ENCODE results near the gene EEF1G. TPM values are rescaled to one million over a fixed set of nuclear protein-coding genes. Genes with fewer than 3 reads are reported as not detected.

Gene EEF1G
- total and polyA plus RNA-seq, 2 of the 13 experiments (the other 11 are each of a cell fraction or from before 2014, with no cell fraction given) = 1,787 to 2,144 TPM

GRCh38 chr11:62612366-62613290 lies 38.9 kb upstream of the EEF1G start, which contains the start of the genes EML3 and ROM1 (continued):
- TF ChIP-seq ZNF574 (CRISPR knock-in tag; IDR thresholded peaks at IDR 0.05) = peak; percentile 67; the same call in 1 of the 2 replicates
- 0 out of 2 replicates have a peak, but pooled peaks have one; percentile 9 for TF ChIP-seq MEIS2 (CRISPR knock-in tag; IDR thresholded peaks at IDR 0.05)
- peak; percentile 91 for TF ChIP-seq ZNF777 (CRISPR knock-in tag; IDR thresholded peaks at IDR 0.05)
- peak; percentile 46; the same call in 1 of the 2 replicates for TF ChIP-seq HIVEP1 (CRISPR knock-in tag; IDR thresholded peaks at IDR 0.05)
- peak; percentile 44; the same call in 1 of the 2 replicates for TF ChIP-seq ZNF547 (CRISPR knock-in tag; IDR thresholded peaks at IDR 0.05)
- TF ChIP-seq, protein P1, sequence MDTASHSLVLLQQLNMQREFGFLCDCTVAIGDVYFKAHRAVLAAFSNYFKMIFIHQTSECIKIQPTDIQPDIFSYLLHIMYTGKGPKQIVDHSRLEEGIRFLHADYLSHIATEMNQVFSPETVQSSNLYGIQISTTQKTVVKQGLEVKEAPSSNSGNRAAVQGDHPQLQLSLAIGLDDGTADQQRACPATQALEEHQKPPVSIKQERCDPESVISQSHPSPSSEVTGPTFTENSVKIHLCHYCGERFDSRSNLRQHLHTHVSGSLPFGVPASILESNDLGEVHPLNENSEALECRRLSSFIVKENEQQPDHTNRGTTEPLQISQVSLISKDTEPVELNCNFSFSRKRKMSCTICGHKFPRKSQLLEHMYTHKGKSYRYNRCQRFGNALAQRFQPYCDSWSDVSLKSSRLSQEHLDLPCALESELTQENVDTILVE (CRISPR knock-in tag; IDR thresholded peaks at IDR 0.05) = peak; percentile 66; the same call in 1 of the 2 replicates
- TF ChIP-seq HMGXB4 (CRISPR knock-in tag; IDR thresholded peaks at IDR 0.05; ENCODE audit: borderline replicate concordance in 1 of 2, low read depth in 1 of 2) = peak; percentile 86 to 92
- peak; percentile 60; the same call in 1 of the 2 replicates for TF ChIP-seq ZIK1 (CRISPR knock-in tag; IDR thresholded peaks at IDR 0.05; ENCODE audit: borderline replicate concordance, low read depth)
- TF ChIP-seq ELF1 (CRISPR knock-in tag; IDR thresholded peaks at IDR 0.05) = peak; percentile 43; the same call in 1 of the 2 replicates
- 0 out of 2 replicates have a peak, but pooled peaks have one; percentile 11 for TF ChIP-seq ZNF768 (CRISPR knock-in tag; IDR thresholded peaks at IDR 0.05)
- 0 out of 2 replicates have a peak, but pooled peaks have one; percentile 25 for TF ChIP-seq ZBTB7B (CRISPR knock-in tag; IDR thresholded peaks at IDR 0.05)
- TF ChIP-seq LCORL (IDR thresholded peaks at IDR 0.05) = no peak
- TF ChIP-seq LCORL (CRISPR knock-in tag; IDR thresholded peaks at IDR 0.05) = peak; percentile 27; the same call in 1 of the 2 replicates
- TF ChIP-seq ZMYM4 (CRISPR knock-in tag; IDR thresholded peaks at IDR 0.05) = 0 out of 2 replicates have a peak, but pooled peaks have one; percentile 37
- peak; percentile 54; the same call in 1 of the 2 replicates for TF ChIP-seq ZC3H13 (CRISPR knock-in tag; IDR thresholded peaks at IDR 0.05)
- TF ChIP-seq ZNF496 (CRISPR knock-in tag; IDR thresholded peaks at IDR 0.05; ENCODE audit: insufficient replicate concordance) = no peak
- peak; percentile 59; the same call in 1 of the 2 replicates for TF ChIP-seq ZNF652 (CRISPR knock-in tag; IDR thresholded peaks at IDR 0.05; ENCODE audit: borderline replicate concordance, low read depth)
- TF ChIP-seq, protein P2, sequence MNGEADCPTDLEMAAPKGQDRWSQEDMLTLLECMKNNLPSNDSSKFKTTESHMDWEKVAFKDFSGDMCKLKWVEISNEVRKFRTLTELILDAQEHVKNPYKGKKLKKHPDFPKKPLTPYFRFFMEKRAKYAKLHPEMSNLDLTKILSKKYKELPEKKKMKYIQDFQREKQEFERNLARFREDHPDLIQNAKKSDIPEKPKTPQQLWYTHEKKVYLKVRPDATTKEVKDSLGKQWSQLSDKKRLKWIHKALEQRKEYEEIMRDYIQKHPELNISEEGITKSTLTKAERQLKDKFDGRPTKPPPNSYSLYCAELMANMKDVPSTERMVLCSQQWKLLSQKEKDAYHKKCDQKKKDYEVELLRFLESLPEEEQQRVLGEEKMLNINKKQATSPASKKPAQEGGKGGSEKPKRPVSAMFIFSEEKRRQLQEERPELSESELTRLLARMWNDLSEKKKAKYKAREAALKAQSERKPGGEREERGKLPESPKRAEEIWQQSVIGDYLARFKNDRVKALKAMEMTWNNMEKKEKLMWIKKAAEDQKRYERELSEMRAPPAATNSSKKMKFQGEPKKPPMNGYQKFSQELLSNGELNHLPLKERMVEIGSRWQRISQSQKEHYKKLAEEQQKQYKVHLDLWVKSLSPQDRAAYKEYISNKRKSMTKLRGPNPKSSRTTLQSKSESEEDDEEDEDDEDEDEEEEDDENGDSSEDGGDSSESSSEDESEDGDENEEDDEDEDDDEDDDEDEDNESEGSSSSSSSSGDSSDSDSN (CRISPR knock-in tag; IDR thresholded peaks at IDR 0.05) = peak; percentile 51; the same call in 1 of the 2 replicates
- TF ChIP-seq GABPB1 (CRISPR knock-in tag; IDR thresholded peaks at IDR 0.05) = peak; percentile 67; the same call in 1 of the 2 replicates
- TF ChIP-seq ZFP82 (CRISPR knock-in tag; IDR thresholded peaks at IDR 0.05; ENCODE audit: borderline replicate concordance) = 0 out of 2 replicates have a peak, but pooled peaks have one; percentile 36

All from HepG2 (cell line).